HuH-7.5 (cell line): ENCODE measurements around the gene GPR63.
"Not testable (repeated sequence)": the region's sequence is repeated elsewhere in the genome, so short reads cannot be mapped to it uniquely, and the experiment has no call there.

Source experiments
- DNase-seq: peaks from one replicate; pipeline ENCODE4 v3.0.0; 2011; ENCODE audit warnings: low spot score

GPR63 gene

DNA sequence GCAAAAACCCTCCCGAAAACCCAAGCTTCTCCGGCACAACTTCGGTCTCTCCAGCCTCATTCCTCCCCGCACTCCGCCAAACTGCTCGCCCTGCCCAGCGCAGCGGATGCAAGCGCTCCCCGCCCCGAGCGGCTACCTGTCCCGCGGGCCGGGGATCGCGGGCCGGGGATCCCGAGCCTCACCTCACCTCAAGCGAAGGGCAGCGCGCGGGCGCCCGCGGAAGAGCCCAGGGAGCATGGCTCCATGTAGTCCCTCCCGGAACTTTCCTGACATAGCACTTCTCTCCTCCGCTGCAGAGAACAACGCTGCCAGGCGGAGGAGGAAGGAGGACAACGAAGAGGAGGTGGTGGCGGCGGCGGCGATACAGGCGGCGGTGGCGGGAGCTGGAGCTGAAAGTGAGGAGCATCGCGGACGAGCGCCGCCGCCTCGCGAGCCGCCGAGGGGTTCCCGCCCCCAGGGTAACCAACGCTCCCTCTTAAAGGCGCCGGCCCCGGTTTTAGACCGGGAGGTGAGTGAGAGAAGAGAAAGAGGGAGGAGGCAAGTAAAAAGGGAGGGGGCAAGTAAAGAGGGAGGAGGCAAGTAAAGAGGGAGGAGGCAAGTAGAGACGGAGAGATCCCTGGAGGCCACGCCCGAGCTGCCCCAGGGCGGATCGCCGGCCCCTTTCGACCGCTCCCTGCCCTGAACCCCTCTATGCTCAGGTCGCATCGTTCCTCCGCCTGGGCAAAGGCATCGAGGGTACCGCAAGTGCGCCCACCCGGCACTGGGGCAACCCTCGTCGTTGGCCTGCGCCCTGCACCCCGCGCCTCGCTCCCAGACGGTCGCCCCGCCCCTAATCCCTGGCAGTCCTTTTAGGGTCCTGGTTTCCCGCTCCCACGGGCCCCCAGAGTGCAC, at the start of gene GPR63:
TSS of gene GPR63 (minus strand) at position 397 of the 891 bp plus-strand sequence. CDS start 37,746 bp downstream, outside the sequence.
- DNase-seq: peak; percentile 43

- no peak for DNase-seq
Measured at GRCh38 chr6:96886519-96886918, 49.2 kb upstream of the GPR63 start.

DNA sequence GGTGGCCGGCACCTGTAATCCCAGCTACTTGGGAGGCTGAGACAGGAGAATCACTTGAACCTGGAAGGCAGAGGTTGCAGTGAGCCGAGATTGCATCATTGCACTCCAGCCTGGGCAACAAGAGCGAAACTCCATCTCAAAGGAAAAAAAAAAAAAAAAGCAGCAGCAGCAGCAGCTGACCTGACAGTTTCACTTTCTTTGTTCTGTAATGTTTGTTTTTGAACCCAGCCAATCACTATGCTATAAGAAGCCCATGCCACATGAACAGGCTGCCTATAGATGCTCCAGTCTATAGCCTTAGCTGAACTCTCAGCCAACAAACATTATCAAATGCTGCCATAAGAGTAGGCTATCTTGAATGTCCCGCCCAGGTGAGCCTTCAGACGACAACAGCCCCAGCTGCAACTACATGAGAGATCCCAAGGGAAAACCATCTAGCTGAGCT, 47.9 kb upstream of the GPR63 start:
- not testable (repeated sequence) for DNase-seq

DNA sequence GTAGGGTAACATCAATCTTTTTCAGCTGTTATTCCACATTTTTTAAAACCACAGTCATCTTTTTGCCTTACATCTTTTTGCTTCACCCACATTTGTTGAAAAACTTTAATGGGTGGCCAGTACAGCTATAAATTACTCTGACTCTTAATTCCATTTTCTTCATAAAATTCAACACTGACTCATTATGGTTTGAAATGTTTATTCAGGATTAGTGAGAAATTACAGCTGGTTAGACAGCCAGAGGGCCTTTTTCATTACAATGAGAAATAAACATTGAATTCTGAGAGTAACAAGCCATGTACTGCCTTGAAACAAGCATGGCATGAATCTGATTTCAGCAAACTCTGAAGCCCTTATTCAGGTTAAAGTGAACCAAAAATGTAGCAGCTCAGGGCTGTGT, 40.9 kb upstream of the GPR63 start:
- DNase-seq: no peak

DNA sequence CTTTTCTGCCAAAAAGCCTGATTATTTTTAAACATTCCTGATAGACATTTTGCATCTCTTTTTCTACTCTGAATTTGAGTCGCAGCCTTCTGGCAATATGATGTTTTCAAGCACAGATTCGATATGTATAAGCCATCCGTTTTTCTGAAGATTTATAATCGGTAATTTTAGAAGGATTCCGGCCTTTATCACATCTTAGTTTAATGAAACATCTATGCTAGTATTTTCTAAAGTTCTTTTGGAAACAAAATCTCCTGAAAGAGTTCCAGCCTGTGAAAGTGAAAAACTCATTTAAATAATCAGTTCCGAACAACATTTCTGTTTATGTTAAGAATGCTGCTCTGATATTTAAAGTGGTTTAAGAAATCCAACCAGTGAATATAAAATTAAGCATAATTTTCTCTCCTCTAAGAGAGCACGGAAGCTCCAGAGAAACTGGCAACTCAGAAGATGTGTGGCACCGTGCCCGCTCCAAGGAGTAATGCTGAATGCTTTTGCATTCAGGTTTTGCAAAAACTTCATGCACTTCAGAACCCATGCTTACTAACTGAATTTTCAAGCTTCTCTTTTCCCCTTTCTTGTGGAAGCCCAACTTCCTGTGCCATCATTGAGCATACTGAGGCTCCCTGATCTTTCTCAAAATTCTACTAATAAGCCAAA, 39.7 kb upstream of the GPR63 start:
- no peak for DNase-seq

DNA sequence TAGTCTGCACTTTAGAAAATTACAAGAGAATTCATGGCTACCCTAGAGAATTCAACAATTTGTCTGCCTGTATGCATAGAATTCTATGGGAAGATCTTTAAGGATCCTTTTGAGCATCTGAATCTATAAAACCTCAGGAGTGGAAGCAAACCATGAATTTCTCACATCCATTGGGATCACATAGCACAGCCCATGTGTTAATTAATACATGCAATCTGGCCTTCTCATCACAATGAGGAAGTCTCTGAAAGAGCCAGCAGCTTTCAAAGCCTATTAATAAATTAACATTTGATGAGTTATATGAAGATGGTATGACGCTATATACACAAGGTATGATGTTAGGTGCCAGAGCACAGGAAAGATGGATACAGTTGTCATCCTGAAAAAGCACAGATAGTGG, 35.7 kb upstream of the GPR63 start:
- DNase-seq: no peak

GRCh38 chr6:96865055-96865405, 27.8 kb upstream of the GPR63 start:
- no peak for DNase-seq

GRCh38 chr6:96864216-96865054, 27.2 kb upstream of the GPR63 start:
- DNase-seq: no peak

DNA sequence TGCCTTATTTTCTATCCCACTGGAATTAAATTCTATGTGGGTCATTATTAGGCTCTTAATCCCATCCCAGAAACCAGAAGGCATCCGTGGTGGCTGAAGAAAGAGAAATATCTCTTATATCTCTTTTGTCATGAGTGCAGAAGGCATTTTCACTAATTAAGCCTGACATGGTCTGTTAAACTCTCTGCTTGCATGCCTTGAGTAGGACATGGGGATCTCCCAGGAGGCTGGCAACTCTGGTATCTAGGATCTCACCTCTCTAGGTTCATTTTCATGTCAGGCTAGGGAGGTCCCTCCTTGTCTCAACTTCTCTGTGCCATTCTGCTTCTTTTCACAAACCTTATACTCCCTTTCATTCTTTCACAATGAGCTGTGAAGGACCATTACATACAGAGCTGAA, 25.3 kb upstream of the GPR63 start:
- no peak for DNase-seq

DNA sequence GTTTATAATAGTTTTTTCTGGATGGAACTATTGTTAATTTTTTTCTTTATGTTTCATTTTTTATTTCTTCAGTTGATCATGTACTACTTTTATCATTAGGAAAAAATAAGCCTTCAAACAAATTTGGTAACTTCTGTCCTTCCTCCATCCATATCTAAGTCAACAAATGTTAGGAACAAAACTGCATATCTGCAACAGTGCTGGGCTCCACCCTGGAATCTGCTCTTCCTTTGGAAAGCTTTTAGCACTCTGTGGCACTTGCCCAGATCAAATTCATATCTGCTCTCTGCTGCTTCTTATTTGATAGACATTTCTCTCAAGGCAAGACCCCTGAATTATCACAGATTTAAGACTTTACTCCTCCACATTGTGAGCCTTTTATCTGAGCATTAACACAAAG, 24.3 kb upstream of the GPR63 start:
- no peak for DNase-seq

- DNase-seq: no peak
Measured at GRCh38 chr6:96856856-96857255, 19.6 kb upstream of the GPR63 start.

- DNase-seq: no peak
Measured at GRCh38 chr6:96853083-96853482, 15.8 kb upstream of the GPR63 start.

GRCh38 chr6:96852605-96853004, 15.3 kb upstream of the GPR63 start:
- no peak for DNase-seq

DNA sequence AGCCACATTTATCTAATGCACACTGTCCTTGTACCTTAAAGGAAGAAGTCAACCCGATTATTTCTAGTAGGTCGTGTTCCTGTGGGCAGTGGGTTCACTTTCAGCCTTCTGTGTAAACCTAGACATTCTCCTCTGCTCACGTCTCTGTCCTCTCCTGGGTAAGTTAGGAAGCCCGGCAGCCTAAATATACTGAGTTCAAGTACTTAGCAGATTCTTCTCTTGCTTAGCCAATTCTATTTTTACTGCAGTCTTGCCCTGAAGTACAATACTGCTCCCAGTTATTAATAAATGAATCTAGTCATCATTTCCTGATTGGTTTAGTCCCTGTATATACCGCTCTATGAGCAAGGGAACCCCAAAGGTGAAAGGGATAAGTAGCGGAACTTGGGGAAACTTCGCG, 14.6 kb upstream of the GPR63 start:
- no peak for DNase-seq

GRCh38 chr6:96849615-96850014, 12.3 kb upstream of the GPR63 start:
- DNase-seq: no peak

GRCh38 chr6:96844530-96844929, 7.3 kb upstream of the GPR63 start:
- DNase-seq: no peak

GRCh38 chr6:96841345-96841744, 4.1 kb upstream of the GPR63 start:
- DNase-seq: no peak

GRCh38 chr6:96836631-96837080, 621 bp downstream of the GPR63 start:
- DNase-seq: no peak

- DNase-seq: no peak
Measured at GRCh38 chr6:96834070-96834469, 3.2 kb downstream of the GPR63 start.

- DNase-seq: no peak
Measured at GRCh38 chr6:96832780-96833179, 4.5 kb downstream of the GPR63 start.

- no peak for DNase-seq
Measured at GRCh38 chr6:96826865-96827264, 10.4 kb downstream of the GPR63 start.

- no peak for DNase-seq
Measured at GRCh38 chr6:96823743-96824142, 13.5 kb downstream of the GPR63 start.

DNA sequence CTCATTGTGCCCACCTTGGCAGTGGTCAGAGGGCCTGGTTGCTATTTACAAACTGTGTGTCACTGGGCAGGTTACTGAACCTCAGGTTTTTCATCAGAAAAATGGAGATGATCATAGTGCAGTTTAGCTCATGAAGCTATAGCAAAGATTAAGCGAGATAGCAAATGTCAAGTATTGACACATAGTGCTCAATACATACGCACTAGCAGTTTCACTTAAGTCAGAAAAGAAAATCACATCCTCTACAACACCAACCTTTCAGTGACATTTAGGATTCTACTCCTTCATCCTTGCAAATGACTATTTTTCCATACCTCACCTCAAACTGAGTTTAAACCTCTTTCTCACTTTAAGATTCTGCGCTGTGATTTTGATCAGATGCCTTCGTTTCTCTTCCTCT, 16.2 kb downstream of the GPR63 start:
- DNase-seq: no peak
